Stimulated activated naive CD4-positive, alpha-beta T cell treated with Interleukin-2 at 50 U/mL for 16 hours (primary cell): ENCODE results near the gene RNF217.
A peak's percentile ranks its signal among the peaks of the same experiment; 100 is the strongest.

ENCODE experiments used
- DNase-seq: peaks from one replicate; lab custom pipeline; 2025; lab: John Stamatoyannopoulos, UW

Gene RNF217

DNA sequence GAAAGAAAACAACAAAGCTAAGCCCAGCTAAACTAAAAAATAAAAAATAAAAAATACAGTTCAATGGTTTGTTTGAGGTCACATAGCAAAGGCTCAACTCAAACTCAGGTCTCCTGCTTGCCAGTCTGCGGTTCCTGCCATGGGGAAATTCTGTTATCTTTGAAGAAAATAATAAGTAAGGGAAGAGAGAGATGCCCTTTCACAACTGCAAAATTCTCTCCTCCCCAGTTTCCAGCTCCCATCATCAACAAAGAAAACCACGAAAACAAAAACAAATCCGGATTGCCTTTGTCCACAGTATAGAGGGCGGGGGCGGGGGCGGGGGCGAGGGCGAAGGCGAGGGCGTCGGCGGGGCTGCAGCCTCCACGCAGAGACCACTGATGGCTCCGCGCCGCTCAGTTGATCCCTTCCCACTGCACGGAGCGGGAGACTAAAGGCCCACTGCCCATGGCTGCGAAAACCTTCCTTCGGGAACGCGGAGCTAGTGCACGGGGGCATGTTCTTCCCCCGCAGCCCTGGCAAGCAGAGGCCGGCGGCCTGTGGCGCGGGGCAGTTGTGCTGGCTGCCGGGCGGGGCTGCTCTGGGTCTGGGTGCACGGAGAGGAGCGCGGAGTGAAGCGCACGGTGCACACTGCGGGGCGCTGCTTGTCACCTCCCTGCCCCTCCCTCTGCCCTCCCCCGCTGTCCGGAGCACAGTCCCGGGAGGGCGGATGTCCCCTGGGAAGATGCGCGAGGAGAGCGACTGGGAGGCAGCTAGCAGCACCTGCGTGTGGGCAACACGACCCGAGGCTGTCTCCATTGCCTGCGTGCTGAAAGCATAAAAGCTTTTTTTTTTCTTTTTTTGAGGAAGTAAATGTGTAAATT lies 137.2 kb downstream of the RNF217 start:
- DNase-seq, result no peak

- no peak for DNase-seq
Observed at GRCh38 chr6:125100074-125100652, 137.9 kb downstream of the RNF217 start.

DNA sequence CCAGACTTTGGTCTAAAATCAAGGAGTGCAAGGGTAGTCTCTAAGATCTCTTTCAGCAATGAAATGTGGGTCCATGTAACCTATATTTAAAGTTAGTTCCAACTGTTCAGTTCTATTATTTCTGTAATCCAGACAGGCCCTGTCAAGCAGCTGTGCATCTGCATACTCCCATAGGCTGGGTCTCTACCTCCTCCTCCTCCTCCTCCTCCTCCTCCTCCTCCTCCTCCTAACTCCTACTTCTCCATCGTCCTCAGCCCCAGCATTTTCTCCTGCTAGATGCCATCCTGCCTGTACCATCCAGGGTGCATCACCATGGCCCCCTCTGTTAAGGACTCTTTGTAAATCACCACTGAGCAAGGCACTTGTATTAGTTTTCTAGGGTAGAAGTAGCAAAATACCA lies 138.9 kb downstream of the RNF217 start:
- no peak for DNase-seq

- DNase-seq, result no peak
Observed at GRCh38 chr6:125101631-125102030, 139.4 kb downstream of the RNF217 start.

DNA sequence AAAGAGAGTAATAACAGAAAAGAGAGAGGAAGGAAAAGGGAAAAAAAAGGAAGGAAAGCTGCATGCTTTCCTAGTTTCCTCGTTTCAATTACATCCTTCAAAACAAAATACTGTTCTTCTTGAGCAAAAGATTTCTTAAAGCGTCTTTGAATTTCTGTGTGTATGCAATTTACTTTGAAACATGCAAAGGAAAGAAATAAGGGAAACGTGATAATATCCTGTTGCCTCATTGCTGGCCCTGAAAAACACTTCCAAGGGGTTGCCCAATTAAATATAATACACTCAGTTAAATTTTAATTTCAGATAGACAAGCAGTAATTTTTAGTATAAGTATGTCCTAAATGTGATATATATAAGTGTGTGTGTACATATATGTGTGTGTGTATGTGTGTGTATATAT lies 140.2 kb downstream of the RNF217 start:
- no peak for DNase-seq

GRCh38 chr6:125102891-125103290 lies 140.7 kb downstream of the RNF217 start:
- DNase-seq, result no peak

- DNase-seq, result no peak
Observed at GRCh38 chr6:125104425-125104824, 142.2 kb downstream of the RNF217 start.

GRCh38 chr6:125107048-125107447 lies 144.8 kb downstream of the RNF217 start:
- DNase-seq, result no peak

DNA sequence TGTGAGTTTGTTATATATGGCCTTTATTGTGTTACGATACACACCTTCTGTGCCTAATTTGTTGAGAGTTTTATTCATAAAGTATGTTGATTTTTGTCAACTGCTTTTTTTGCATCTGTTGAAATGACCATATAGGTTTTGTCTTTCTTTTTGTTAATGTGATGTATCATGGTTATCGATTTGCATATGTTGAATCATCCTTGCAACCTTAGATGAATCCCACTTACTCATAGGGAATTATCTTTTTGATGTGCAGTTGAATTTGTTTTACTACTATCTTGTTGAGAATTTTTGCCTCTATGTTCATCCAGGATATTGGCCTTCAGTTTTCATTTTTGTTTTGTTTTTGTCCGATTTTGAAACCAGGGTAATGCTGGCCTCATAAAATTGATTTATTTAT lies 145.7 kb downstream of the RNF217 start:
- DNase-seq, result no peak

DNA sequence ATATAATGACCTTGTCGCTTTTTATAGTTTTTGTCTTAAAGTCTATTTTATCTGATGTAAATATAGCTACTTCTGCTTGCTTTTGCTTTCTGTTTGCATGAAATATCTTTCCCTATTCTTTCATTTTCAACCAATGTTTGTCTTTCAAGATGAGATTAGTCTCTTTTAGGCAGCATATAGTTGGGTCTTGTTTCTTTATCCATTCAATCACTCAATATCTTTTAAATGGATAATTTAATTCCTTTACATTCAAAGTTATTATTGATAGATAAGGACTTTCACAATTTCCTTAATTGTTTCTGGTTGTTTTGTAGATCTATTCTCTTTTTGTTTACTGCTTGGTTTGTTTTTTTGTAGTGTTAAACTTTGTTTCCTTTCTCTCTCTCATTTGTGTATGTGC lies 147.8 kb downstream of the RNF217 start:
- no peak for DNase-seq

GRCh38 chr6:125111219-125111983 lies 149.2 kb downstream of the RNF217 start:
- DNase-seq, result no peak

GRCh38 chr6:125112934-125113333 lies 150.7 kb downstream of the RNF217 start:
- DNase-seq, result no peak

- DNase-seq, result peak; percentile 25
Observed at GRCh38 chr6:125114248-125114858, 152.1 kb downstream of the RNF217 start.

DNA sequence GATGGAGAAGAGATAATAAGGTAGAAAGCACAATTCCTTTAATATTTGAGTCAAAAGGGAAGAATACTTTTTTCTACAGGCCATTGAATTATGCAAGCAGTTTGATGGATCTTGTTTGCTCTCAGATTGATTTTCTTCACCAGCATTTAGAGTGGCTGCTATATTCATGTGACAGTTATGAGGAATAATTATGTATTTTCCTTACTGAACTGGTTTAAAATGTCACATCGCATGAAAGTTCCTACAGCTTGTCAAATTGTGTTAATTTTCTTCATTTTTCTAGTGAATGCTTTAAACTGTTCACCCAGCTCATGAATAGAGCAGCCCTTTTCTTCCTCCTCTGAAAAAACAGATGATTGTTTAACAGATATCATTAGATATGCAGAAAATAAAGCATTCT lies 153.9 kb downstream of the RNF217 start:
- DNase-seq, result no peak

DNA sequence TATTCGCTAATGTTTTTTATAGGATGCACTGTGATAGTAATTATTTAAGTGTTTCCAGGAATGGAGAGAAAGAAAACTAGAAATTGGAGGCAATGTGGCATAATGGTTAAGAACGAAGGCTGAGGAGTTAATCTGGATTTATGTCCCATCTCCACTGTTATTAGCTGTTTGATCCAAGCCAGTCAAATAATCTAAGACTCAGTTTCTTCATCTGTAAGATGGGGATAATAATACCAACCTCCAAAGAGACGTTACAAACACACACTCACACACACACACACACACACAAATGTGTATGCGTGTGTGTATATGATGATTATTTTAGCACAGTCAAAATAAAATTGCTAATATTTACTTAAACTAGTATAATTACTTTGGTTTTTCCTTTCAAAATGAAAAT lies 154.5 kb downstream of the RNF217 start:
- DNase-seq, result no peak

GRCh38 chr6:125117818-125118217 lies 155.6 kb downstream of the RNF217 start:
- no peak for DNase-seq

DNA sequence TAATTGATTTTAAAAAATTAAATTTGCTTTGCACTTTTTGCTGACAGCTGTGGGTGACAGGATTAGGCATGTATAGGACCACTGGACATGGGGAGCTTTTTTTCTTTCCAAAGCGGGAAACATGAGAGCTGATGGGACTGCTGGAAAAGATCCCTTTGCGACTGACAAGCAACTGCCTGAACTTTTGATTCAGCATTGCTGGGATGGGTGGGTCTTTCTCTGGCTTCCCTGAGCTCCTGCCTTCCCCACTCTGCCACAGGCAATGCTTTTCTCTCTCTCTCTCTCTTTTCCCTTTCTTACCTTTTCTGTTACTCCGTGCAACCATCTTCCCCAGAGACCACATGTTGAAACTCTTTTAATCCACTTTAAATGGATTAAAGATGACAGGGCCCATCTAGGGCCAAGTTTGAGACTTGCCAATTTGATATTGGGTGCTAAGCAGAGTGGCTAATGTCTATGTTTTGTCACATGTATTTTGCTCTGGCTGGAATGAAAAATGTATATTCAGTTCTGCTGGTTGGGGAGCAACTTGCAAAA lies 157.9 kb downstream of the RNF217 start:
- DNase-seq, result no peak

GRCh38 chr6:125121894-125122293 lies 159.7 kb downstream of the RNF217 start:
- no peak for DNase-seq

DNA sequence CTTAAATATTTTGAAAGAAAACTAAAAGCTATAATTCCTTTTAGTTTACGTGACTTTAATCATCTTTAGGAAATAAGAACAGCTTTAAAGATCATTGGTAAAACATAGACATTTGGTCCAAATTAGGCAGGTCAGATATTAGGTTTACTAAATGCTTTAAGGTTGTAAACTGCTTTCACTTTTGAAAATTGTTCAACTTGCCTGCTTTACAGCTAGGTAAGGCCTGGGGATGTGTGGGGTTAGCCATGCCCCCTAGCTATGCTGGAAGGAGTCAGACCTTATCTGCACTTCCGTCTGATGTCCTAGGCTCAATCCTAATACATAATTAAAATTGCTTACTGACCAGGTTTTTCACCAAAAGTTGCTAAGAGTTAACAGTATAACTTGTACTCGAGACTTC lies 160.8 kb downstream of the RNF217 start:
- DNase-seq, result no peak

DNA sequence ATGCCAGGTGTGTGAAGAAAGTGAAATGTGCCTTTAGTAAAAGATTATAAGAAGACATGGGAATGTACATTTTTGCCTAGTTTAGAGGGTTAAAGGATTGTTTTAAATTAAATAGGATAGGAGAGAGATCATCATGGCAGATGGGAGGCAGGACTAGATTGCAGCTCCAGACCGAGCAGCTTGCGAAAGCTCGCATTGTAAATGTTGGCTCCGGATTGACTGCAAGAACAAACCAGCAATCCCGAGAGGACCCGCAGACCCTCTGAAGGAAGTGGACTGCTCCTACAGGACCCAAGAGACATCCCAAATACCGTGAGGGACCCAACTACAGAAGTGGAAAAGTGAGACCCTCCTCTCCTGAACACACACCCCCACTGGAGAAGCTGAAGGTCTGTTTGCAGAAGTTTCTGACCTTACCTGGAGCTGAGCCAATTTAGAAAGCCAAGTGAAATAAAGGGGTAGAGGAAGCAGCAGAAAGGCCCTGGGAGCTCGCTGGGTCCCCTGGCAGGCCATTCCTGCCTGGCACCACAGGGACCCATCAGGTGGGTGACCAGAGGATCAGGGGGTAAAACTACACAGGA lies 161.3 kb downstream of the RNF217 start:
- DNase-seq, result no peak

- DNase-seq, result no peak
Observed at GRCh38 chr6:125124049-125124669, 161.9 kb downstream of the RNF217 start.
